RPMI7951 (cell line): ENCODE measurements around the gene DSCAML1. TPM values are rescaled to one million over a fixed set of nuclear protein-coding genes. Genes with fewer than 3 reads are reported as not detected.

ENCODE experiments used
- DNase-seq: peaks from one replicate; pipeline ENCODE4 v3.0.0-alpha.2; 2012; ENCODE audit warnings: low read depth
- total RNA-seq: library from RNA; depleted of rRNA; stranded (reverse); fragments of >200 nt; shearing (Covaris generic); gene quantifications from 2 replicates; pipeline ENCODE4 v1.2.3, GENCODE V29; 2014

DSCAML1 gene
- total RNA-seq, 1 experiment from 2014 or later = not detected

- no peak for DNase-seq
These were observed 162.8 kb downstream of the DSCAML1 start for GRCh38 chr11:117633976-117634755.

- DNase-seq = no peak
These were observed 163.7 kb downstream of the DSCAML1 start for GRCh38 chr11:117633186-117633754.

- no peak for DNase-seq
These were observed 164.7 kb downstream of the DSCAML1 start for GRCh38 chr11:117632306-117632705.

GRCh38 chr11:117631336-117632140 lies 165.5 kb downstream of the DSCAML1 start:
- DNase-seq = no peak

- DNase-seq = no peak
These were observed 167.0 kb downstream of the DSCAML1 start for GRCh38 chr11:117629891-117630538.

- DNase-seq = no peak
These were observed 167.9 kb downstream of the DSCAML1 start for GRCh38 chr11:117629146-117629545.

- no peak for DNase-seq
These were observed 169.8 kb downstream of the DSCAML1 start for GRCh38 chr11:117627259-117627658.

- DNase-seq = no peak
These were observed 170.4 kb downstream of the DSCAML1 start for GRCh38 chr11:117626576-117626975.

GRCh38 chr11:117625237-117625636 lies 171.8 kb downstream of the DSCAML1 start:
- DNase-seq = no peak

- DNase-seq = no peak
These were observed 173.2 kb downstream of the DSCAML1 start for GRCh38 chr11:117623831-117624271.

GRCh38 chr11:117621226-117621625 lies 175.8 kb downstream of the DSCAML1 start:
- peak; percentile 24 for DNase-seq

GRCh38 chr11:117620659-117621058 lies 176.4 kb downstream of the DSCAML1 start:
- no peak for DNase-seq

GRCh38 chr11:117620086-117620485 lies 176.9 kb downstream of the DSCAML1 start:
- no peak for DNase-seq

GRCh38 chr11:117619661-117620060 lies 177.4 kb downstream of the DSCAML1 start:
- DNase-seq = no peak

- no peak for DNase-seq
These were observed 178.0 kb downstream of the DSCAML1 start for GRCh38 chr11:117618982-117619355.

GRCh38 chr11:117618302-117618981 lies 178.6 kb downstream of the DSCAML1 start:
- DNase-seq = no peak

- no peak for DNase-seq
These were observed 180.0 kb downstream of the DSCAML1 start for GRCh38 chr11:117616979-117617378.

- DNase-seq = no peak
These were observed 182.3 kb downstream of the DSCAML1 start for GRCh38 chr11:117614728-117615127.

- no peak for DNase-seq
These were observed 183.5 kb downstream of the DSCAML1 start for GRCh38 chr11:117613521-117613920.

GRCh38 chr11:117612177-117612576 lies 184.8 kb downstream of the DSCAML1 start:
- no peak for DNase-seq

GRCh38 chr11:117610901-117611300 lies 186.1 kb downstream of the DSCAML1 start:
- peak; percentile 25 for DNase-seq
